DMS 273 (cell line): ENCODE measurements around the gene PTPRH.
A peak's percentile ranks its signal among the peaks of the same experiment; 100 is the strongest.

Experiments used
- DNase-seq: peaks from one replicate; lab custom pipeline; 2025; ENCODE audit not compliant: unreplicated experiment; lab: John Stamatoyannopoulos, UW

The PTPRH gene

GRCh38 chr19:55208880-55209692 lies at the start of gene PTPRH:
TSS of gene PTPRH (minus strand) at chr19:55209501. CDS start at chr19:55209433, 68 bp downstream.
- DNase-seq = no peak

- DNase-seq = peak; percentile 61
These were observed 49.2 kb upstream of the PTPRH start for GRCh38 chr19:55258476-55258827.

- peak; percentile 66 for DNase-seq
These were observed 48.4 kb upstream of the PTPRH start for GRCh38 chr19:55257461-55258420.

- no peak for DNase-seq
These were observed 47.5 kb upstream of the PTPRH start for GRCh38 chr19:55256562-55257460.

GRCh38 chr19:55255618-55256423 lies 46.5 kb upstream of the PTPRH start:
- no peak for DNase-seq

GRCh38 chr19:55254625-55254977 lies 45.3 kb upstream of the PTPRH start:
- no peak for DNase-seq

- no peak for DNase-seq
These were observed 44.7 kb upstream of the PTPRH start for GRCh38 chr19:55253842-55254624.

- no peak for DNase-seq
These were observed 43.7 kb upstream of the PTPRH start for GRCh38 chr19:55252760-55253663.

GRCh38 chr19:55251341-55252081 lies 42.2 kb upstream of the PTPRH start:
- DNase-seq = no peak

- DNase-seq = no peak
These were observed 41.1 kb upstream of the PTPRH start for GRCh38 chr19:55250262-55251036.

GRCh38 chr19:55249841-55250240 lies 40.5 kb upstream of the PTPRH start:
- no peak for DNase-seq

GRCh38 chr19:55248704-55249103 lies 39.4 kb upstream of the PTPRH start:
- no peak for DNase-seq

- no peak for DNase-seq
These were observed 38.9 kb upstream of the PTPRH start for GRCh38 chr19:55248166-55248675.

GRCh38 chr19:55247621-55248099 lies 38.4 kb upstream of the PTPRH start:
- no peak for DNase-seq

- DNase-seq = no peak
These were observed 37.5 kb upstream of the PTPRH start for GRCh38 chr19:55246462-55247451.
